ENCODE data around the gene MYNN. TPM values are rescaled to one million over a fixed set of nuclear protein-coding genes. Genes with fewer than 3 reads are reported as not detected.

Gene MYNN
- total RNA-seq, 1 experiment from 2014 or later: 10.6 TPM

DNA sequence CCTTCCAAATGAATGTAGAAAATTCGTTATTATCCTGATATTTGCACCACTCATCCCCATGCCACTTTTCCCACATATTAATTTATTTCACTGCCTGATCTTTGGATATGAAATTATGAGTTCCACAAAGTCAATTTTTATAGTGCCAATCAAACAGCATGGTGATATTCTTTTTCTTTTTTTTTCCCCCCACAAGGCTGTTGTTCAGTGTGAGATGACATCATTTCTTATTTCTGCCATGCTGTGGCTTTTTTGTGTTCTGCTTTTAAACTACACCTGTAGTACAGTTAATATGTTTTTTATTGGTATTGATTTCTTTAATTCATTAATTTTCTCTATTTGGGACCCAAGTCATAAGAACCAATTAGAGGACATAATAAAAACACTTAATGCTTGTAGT lies 14.6 kb downstream of the MYNN start:
- H3K27me3 Mint-ChIP-seq (ENCODE audit: insufficient read depth, unreplicated experiment): no peaks in the 10 kb centered on the region
- H3K9me3 Mint-ChIP-seq (ENCODE audit: unreplicated experiment): no peaks in the 10 kb centered on the region
- TF ChIP-seq, protein P1, sequence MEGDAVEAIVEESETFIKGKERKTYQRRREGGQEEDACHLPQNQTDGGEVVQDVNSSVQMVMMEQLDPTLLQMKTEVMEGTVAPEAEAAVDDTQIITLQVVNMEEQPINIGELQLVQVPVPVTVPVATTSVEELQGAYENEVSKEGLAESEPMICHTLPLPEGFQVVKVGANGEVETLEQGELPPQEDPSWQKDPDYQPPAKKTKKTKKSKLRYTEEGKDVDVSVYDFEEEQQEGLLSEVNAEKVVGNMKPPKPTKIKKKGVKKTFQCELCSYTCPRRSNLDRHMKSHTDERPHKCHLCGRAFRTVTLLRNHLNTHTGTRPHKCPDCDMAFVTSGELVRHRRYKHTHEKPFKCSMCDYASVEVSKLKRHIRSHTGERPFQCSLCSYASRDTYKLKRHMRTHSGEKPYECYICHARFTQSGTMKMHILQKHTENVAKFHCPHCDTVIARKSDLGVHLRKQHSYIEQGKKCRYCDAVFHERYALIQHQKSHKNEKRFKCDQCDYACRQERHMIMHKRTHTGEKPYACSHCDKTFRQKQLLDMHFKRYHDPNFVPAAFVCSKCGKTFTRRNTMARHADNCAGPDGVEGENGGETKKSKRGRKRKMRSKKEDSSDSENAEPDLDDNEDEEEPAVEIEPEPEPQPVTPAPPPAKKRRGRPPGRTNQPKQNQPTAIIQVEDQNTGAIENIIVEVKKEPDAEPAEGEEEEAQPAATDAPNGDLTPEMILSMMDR (IDR thresholded peaks at IDR 0.05; ENCODE audit: insufficient read depth in 1 of 2, low read depth in 1 of 2, low read length in 1 of 2, severe bottlenecking in 1 of 2, unreplicated experiment in 1 of 2): no peak
- Histone ChIP-seq H3K4me1 (no peaks in the 10 kb centered on the region), H3K4me3 (ENCODE audit: low read depth, low read length) (no peak overlapping the region), H3K36me3 (ENCODE audit: control insufficient read depth, insufficient read depth, low read length) (no peaks in the 10 kb centered on the region; the same call in 1 of the 2 replicates), H3K9me3 (no peaks in the 10 kb centered on the region), H3K27me3 (replicated peaks; ENCODE audit: control insufficient read depth, insufficient read depth, low read length) (no peaks in the 10 kb centered on the region)
- ChIA-PET POLR2A (no interaction called here), CTCF (no interaction called here)
- H3K36me3 Mint-ChIP-seq (ENCODE audit: insufficient read depth, unreplicated experiment): peaks cover 19% of the 10 kb centered on the region
- no peak overlapping the region for H3K4me3 Mint-ChIP-seq (ENCODE audit: unreplicated experiment)
- intact Hi-C loops (cut with micrococcal nuclease; ENCODE audit: unreplicated experiment): no loop called here
- BruUV-seq (replicated peaks): no TSS peak
- DNase-seq: no peak
- H3K27ac Mint-ChIP-seq (ENCODE audit: unreplicated experiment): no peak overlapping the region
- H3K4me1 Mint-ChIP-seq (ENCODE audit: low read depth, unreplicated experiment): no peaks in the 10 kb centered on the region

DNA sequence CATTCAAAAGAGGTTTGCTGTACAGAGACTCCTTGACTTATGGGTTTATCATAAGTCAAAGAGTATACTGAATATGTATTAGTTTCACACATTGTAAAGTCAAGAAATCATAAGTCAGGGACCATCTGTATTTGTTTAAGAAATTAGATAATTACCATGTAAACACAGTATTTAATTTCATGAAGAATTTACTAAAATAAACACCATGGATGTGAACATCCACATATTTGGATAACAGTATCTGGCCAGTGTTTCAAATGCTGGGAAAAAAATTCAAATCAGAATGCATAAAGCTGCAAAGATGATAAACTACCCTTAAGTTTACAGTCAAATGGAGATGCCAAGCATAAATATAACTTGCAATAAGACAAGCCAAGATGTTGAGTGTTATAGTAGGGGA lies 17.0 kb downstream of the MYNN start:
- BruUV-seq (replicated peaks): no TSS peak
- intact Hi-C loops (cut with micrococcal nuclease; ENCODE audit: unreplicated experiment): no loop called here
- no peaks in the 10 kb centered on the region for H3K4me1 Mint-ChIP-seq (ENCODE audit: low read depth, unreplicated experiment)
- ChIA-PET CTCF (no interaction called here), POLR2A (no interaction called here)
- no peak overlapping the region for H3K4me3 Mint-ChIP-seq (ENCODE audit: unreplicated experiment)
- no peaks in the 10 kb centered on the region for H3K9me3 Mint-ChIP-seq (ENCODE audit: unreplicated experiment)
- no peaks in the 10 kb centered on the region for H3K9me3 ChIP-seq
- no peak for DNase-seq
- H3K36me3 ChIP-seq (ENCODE audit: control insufficient read depth, insufficient read depth, low read length): no peaks in the 10 kb centered on the region; the same call in 1 of the 2 replicates
- H3K36me3 Mint-ChIP-seq (ENCODE audit: insufficient read depth, unreplicated experiment): peaks cover 18% of the 10 kb centered on the region
- TF ChIP-seq, protein P1 (IDR thresholded peaks at IDR 0.05; ENCODE audit: insufficient read depth in 1 of 2, low read depth in 1 of 2, low read length in 1 of 2, severe bottlenecking in 1 of 2, unreplicated experiment in 1 of 2): no peak
- no peak overlapping the region for H3K4me3 ChIP-seq (ENCODE audit: low read depth, low read length)
- no peaks in the 10 kb centered on the region for H3K4me1 ChIP-seq
- no peak overlapping the region for H3K27ac Mint-ChIP-seq (ENCODE audit: unreplicated experiment)
- H3K27me3 ChIP-seq (replicated peaks; ENCODE audit: control insufficient read depth, insufficient read depth, low read length): no peaks in the 10 kb centered on the region
- H3K27me3 Mint-ChIP-seq (ENCODE audit: insufficient read depth, unreplicated experiment): no peaks in the 10 kb centered on the region

DNA sequence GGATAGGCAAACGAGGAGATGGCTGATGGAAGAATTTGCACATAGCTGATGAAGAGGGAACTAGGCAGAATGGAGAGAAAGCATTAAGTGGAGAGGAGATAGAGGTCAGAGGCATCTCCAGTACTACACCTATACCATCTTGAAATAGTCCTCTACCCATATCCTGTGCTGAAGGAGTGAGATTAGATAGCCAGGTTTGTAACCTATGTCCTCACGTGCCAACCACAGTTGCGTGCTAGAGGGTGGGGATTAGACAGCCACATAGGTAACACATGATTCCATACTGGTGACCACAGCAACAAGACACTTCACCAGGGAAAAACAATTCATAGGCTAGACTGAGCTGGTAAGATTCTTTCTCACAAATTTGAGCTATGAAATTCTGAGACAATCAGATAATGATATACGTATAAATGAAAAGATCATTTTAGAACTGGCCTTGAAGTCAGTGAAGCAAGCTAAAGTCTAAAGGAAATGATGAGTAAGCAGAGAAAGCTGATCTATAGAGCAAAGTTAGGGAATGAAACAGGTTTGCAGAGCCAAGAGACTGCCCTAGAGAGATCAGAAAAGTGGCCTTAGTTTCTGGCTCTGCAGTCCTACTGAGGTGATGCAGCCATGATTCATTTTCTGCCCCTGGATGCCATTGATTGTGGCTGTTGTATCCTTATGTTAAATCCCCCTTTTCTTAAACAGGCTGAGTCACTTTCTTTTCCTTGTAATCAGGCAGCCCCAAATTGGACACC lies 17.7 kb downstream of the MYNN start:
- Mint-ChIP-seq H3K4me3 (ENCODE audit: unreplicated experiment) (no peak overlapping the region), H3K27me3 (ENCODE audit: insufficient read depth, unreplicated experiment) (no peaks in the 10 kb centered on the region)
- POLR2A ChIA-PET: no interaction called here

More for the DNA sequence above, 17.7 kb downstream of the MYNN start:
- Histone ChIP-seq H3K9me3 (no peaks in the 10 kb centered on the region), H3K27me3 (replicated peaks; ENCODE audit: control insufficient read depth, insufficient read depth, low read length) (no peaks in the 10 kb centered on the region), H3K4me3 (ENCODE audit: low read depth, low read length) (no peak overlapping the region), H3K4me1 (no peaks in the 10 kb centered on the region), H3K36me3 (ENCODE audit: control insufficient read depth, insufficient read depth, low read length) (no peaks in the 10 kb centered on the region; the same call in 1 of the 2 replicates)
- intact Hi-C loops (cut with micrococcal nuclease; ENCODE audit: unreplicated experiment): no loop called here
- no TSS peak for BruUV-seq (replicated peaks)
- Mint-ChIP-seq H3K9me3 (ENCODE audit: unreplicated experiment) (no peaks in the 10 kb centered on the region), H3K27ac (ENCODE audit: unreplicated experiment) (no peak overlapping the region), H3K36me3 (ENCODE audit: insufficient read depth, unreplicated experiment) (peaks cover 11% of the 10 kb centered on the region), H3K4me1 (ENCODE audit: low read depth, unreplicated experiment) (no peaks in the 10 kb centered on the region)
- CTCF ChIA-PET: no interaction called here
- no peak for DNase-seq
- TF ChIP-seq, protein P1 (IDR thresholded peaks at IDR 0.05; ENCODE audit: insufficient read depth in 1 of 2, low read depth in 1 of 2, low read length in 1 of 2, severe bottlenecking in 1 of 2, unreplicated experiment in 1 of 2): no peak
